ENCODE measurements around the gene LRRFIP2.

- TF ChIP-seq CTCF (conservative IDR thresholded peaks at IDR 0.05; ENCODE audit: low read depth, low read length), result no peak
- no peak for TF ChIP-seq MAZ (IDR thresholded peaks at IDR 0.05; ENCODE audit: borderline replicate concordance, low read depth, low read length)
- TF ChIP-seq CEBPB (IDR thresholded peaks at IDR 0.05; ENCODE audit: low read depth, low read length), result no peak
- no peak for TF ChIP-seq POLR2A (IDR thresholded peaks at IDR 0.05; ENCODE audit: low read depth, low read length)
- no peak for TF ChIP-seq MAFK (IDR thresholded peaks at IDR 0.05; ENCODE audit: low read depth, low read length)
- TF ChIP-seq RAD21 (IDR thresholded peaks at IDR 0.05; ENCODE audit: low read length), result no peak
- TF ChIP-seq USF2 (IDR thresholded peaks at IDR 0.05; ENCODE audit: low read depth, low read length), result no peak
Measured at GRCh38 chr3:37198547-37198946, 24.2 kb upstream of the LRRFIP2 start.

Data from IMR-90 (cell line).